ENCODE results near the gene ASTN2.
"Not testable (repeated sequence)": the region's sequence is repeated elsewhere in the genome, so short reads cannot be mapped to it uniquely, and the experiment has no call there.

Gene ASTN2

DNA sequence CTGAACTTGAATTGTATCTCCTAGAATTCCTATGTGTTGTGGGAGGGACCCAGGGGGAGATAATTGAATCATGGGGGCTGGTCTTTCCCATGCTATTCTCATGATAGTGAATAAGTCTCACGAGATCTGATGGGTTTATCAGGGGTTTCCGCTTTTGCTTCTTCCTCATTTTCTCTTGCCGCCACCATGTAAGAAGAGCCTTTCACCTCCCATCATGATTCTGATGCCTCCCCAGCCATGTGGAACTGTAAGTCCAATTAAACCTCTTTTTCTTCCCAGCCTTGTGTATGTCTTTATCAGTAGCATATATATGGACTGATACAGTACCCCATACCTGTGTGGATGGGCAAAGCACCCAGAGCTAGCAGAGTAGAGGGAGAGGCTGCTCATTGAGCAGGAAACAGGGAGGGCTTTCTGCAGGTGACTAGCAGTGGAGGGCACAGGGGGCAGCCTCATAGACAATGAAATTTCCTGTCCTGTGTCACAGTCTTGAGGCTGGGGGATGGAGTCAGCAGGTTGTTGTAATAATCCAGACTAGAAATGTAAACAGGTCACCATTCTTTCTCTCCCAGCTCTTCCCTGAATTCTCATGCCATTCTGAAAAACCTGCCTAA lies 496.9 kb downstream of the ASTN2 start:
- DNase-seq (ENCODE audit: low spot score), result not testable (repeated sequence)

DNA sequence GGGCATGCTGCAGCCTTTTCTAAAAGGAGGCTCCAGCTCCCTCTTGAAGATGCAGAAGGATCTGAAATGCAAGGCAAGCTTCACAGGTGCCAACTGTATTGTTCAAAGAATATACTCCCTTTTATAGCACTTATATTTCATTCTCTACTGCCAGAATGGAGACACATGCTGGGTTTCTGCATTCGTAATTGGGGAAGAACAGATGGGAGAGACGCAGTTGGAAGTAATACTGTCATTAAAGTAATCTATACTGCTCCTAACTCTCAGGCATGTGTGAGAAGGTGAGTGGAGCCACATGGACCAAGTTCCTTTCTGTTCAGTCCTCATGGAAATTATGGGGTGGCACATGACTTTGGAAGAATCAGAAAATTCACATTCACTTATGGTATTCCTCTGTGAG lies 501.3 kb downstream of the ASTN2 start:
- no peak for DNase-seq (ENCODE audit: low spot score)

DNA sequence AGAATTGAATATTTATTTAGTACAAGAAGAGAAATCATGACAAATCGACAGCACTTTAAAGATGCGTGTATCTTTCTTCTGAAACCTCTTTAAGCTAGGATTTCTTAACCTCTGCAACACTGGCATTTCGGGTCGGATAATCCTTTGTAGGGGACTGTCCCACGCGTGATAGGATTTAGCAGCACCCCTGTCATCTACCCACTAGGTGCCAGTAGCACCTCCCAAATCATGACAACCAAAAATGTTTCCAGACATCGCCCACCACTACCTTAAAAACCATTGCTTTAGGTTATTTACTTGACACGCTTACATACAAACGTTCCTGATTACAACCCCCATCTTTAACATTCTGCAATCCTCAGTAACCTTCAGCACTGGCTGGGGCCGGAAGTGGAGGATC lies 504.7 kb downstream of the ASTN2 start:
- no peak for DNase-seq (ENCODE audit: low spot score)

DNA sequence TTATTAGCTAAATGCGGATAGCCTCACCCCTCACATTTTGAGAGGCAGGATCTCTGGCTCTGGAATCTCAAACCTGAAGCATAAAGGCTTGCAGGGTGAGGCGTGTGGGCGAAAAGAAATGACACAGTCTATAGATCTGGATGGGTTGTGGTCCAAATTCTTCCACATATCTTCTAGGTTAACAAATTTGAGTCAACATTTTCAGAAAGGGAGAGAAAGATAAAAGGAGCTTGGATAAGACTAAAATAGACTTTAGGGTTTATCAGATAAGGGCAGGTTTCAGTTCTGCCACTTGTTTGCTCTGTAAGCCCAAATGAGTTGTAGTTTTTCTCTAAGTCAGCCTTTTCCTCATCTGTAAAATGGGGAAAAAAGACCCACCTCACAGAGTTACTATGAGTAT lies 506.9 kb downstream of the ASTN2 start:
- no peak for DNase-seq (ENCODE audit: low spot score)

DNA sequence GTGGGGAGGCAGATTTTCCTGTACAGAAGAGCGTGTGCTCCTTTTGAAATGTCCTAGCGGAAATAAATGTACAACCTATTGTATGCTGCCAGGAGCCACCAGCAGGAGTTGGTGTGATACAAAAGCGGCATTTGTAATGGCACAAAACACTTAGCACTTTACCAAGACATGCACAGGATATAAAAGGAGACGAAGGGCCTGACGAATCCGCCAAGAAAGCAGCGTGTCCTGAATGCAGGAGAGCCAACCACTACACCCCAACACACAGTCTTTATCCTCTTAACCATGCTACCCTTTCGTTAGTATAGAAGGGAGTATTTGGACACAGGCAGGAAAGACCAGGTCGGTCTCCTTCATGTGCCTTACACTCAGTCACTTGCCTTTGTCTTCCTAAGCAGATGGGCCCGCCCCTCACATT lies 509.7 kb downstream of the ASTN2 start:
- no peak for DNase-seq (ENCODE audit: low spot score)

DNA sequence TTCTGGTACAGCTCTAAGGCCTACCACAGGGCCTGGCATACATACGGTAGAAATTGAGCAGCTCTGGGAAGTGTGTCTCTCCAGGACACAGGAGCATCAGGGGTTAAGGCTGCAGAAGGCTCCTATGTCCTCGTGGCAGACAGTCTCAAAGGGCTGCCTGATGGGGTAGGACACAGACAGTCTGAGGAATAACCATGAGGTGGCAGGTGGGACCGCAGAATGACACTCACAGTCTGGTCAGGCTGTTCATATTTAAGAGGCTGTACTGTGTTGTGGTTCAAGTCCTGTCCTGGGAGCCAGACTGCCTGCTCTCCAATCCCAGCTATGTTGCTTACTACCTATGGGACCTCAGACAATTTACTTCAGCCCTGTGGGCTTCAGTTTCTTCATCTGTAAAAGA lies 510.7 kb downstream of the ASTN2 start:
- no peak for DNase-seq (ENCODE audit: low spot score)

DNA sequence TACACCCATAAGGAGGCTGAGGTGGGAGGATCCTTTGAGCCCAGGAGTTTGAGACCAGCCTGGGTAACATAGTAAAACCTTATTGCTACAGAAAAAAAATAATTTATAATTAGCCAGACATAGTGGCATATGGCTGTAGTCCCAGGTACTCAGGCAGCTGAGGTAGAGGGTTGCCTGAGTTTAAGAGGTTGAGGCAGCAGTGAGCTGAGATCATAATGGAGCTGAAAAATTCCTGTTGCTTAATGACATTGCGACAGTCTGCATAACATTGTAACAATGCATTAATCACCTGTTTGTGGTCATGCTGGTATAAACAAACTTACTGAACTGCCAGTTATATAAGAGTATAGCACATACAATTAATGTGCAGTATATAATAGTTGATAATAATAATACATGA lies 513.6 kb downstream of the ASTN2 start:
- no peak for DNase-seq (ENCODE audit: low spot score)

DNA sequence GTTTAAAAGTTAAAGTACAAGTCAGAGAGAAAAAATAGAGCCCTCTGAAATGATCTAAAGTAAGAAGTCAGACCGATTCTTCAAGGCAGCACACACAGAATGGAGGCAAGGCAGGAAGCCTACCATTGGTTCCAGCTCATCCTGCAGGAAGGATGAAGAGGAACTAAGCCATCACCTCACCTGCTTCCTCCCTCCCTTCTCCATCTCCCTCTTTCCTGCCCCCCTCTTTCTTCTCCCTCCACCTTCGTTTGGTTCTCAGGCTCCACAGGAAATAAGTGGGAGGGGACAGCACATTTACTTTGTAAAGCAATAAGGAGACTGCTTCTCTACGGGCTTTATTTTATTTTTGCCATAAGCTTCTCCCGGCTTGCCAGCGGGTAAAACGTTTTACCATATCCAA lies 514.3 kb downstream of the ASTN2 start:
- DNase-seq (ENCODE audit: low spot score), result no peak

DNA sequence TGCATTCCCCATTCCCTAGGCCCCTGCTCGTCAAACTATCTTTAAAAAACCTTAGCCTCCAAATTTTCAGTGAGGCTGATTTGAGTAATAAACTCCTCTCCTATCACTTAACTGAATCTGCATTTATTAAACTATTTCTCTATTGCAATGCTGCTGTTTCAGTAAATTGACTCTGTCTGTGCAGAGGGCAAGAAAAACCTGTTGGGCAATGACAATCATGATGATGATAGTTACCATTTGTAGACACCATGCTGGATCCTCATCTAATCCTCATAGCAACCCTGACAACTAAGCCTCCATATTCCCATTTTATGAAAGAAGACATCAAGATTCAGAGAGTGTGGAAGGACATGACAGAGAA lies 514.9 kb downstream of the ASTN2 start:
- DNase-seq (ENCODE audit: low spot score), result no peak

DNA sequence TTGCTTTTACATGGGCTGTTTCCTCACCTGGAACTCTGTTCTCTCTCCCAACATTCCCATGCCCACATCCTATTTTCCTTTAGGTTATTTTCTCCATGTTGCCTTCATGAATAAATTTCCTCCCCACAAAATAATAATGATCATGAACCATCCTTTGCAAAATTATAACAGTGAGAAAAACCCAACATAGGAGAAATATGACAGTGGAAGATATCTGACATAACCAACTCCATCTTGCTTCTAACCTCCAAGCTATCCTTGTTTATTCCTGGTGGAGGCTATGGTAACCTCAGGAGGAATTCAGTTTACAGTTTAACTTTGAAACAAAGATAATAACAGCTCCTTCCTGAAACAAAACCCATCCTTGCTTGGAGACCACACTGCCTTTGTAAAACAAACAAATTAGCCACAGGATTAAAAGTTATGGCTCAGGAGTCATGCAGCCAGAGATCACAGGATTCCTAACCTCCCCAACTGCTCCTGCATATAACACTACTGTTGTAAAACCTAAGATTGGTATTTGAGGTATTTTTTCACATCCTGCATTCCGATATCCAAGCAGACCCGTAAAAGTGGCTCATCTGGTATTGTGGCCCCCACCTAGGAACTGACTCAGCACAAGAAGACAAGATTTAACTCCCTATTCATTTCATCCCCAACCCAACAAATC lies 515.4 kb downstream of the ASTN2 start:
- DNase-seq (ENCODE audit: low spot score), result no peak

DNA sequence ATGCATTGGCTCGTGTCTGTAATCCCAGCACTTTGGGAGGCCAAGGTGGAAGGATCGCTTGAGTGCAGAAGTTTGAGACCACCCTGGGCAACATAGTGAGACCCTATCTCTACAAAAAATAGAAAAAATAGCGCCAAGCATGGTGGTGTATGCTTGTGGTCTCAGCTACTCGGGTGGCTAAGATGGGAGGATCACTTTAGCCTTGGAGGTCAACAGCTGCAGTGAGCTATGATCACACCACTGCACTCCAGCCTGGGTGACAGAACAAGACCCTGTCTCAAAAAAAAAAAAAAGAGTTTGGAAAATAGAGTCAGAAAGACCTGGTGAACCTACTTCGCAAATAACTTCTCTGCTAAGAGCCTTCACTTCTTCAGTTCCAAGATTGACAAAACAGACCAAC lies 516.7 kb downstream of the ASTN2 start:
- not testable (repeated sequence) for DNase-seq (ENCODE audit: low spot score)

DNA sequence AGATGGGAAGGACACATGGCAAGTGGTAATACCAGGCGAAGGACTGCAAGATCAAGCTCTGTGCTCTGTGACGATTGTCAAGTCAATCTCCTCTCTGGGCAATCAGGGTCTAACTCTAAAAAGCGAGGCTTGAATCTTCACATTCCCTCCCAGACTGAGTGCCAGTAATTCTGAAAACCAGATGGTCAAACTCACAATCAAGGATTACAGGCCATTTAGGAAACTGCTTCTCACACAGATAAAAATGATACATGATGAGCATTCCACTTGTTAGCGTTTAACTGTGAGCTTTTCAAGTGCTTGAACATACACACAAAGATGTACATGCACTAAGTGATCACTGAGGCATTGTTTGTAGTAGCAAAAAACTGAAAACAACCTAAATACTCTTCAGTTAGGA lies 517.7 kb downstream of the ASTN2 start:
- no peak for DNase-seq (ENCODE audit: low spot score)

DNA sequence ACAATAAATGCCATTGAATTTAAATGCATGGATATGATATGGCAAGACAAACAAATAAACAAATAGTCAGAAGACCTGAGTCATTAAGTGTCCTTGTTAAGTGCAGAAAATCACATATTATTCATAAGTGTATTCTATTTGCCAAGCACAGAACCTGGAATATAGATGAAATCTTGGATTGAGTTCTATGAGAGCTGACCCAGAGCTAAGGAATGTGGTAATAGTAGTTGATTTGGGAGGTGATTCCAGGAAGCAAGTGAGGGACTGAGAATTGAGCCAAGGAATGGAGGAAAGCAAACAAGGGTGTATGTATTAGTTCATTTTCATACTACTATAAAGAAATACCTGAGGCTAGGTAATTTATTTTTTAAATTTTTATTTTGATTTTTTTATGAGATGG lies 518.9 kb downstream of the ASTN2 start:
- no peak for DNase-seq (ENCODE audit: low spot score)

DNA sequence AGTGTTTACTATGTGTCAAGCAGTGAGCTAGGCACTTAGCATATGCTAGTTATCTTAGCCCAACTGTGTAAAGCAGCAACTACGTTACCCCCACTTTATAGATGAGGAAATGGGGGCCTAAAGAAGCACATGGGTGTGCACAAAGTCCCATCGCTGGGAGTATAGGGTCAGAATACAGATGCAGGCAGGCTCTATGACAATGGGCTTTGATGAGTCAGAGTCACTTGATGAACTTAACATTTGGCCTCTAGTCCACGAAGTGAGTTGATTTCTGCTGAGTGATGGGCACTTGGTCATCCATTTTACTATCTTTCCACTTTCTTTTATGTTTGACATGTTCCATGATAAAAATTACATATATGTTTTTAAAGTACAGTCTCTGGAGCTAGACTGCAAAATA lies 523.4 kb downstream of the ASTN2 start:
- no peak for DNase-seq (ENCODE audit: low spot score)

DNA sequence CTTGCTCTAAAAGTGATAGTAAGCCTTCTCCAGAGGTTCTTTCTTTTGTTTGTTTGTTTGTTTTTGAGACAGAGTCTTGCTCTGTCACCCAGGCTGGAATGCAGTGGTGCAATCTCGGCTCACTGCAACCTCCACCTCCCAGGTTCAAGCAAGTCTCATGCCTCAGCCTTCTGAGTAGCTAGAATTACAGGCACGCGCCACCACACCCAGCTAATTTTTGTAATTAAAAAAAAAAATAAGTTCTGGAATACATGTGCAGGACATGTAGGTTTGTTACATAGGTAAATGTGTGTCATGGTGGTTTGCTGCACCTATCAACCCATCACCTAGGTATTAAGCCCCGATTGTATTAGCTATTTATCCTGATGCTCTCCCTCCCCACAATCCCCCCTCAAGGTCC lies 526.4 kb downstream of the ASTN2 start:
- not testable (repeated sequence) for DNase-seq (ENCODE audit: low spot score)

DNA sequence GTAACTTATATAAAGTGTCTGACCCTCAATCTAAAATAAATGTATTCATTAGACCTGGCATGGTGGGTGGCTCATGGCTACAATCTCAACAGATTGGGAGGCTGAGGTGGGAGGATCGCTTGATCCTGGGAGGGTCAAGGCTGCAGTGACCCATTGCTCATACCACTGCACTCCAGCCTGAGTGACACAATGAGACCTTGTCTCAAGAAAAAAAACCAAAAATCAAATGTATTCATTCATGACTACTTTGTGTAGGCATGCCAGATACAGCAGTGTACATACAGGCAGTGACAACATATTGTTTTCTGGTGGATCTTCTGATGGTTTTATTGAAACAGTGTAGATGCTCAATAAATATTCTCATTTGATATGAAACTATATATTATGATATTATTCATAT lies 526.8 kb downstream of the ASTN2 start:
- no peak for DNase-seq (ENCODE audit: low spot score)

DNA sequence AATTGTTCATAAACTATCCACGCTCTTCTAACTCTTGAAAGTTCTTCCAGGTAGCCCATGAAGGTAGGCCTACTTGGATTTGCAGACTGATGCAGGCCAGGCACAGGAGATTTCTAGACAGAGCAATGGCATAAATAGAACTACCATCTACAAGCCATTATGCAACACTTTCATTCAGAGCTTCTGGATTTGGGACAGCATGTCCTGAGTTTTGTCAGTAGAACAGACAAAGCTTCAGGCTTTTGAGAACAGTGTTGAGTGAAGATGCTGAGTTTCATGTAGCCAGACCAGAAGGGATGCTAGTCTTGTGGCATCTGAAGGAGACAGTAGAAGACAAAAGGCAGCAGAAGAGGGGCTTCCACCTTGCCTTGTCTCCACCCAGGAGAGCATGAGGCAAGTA lies 531.2 kb downstream of the ASTN2 start:
- no peak for DNase-seq (ENCODE audit: low spot score)

DNA sequence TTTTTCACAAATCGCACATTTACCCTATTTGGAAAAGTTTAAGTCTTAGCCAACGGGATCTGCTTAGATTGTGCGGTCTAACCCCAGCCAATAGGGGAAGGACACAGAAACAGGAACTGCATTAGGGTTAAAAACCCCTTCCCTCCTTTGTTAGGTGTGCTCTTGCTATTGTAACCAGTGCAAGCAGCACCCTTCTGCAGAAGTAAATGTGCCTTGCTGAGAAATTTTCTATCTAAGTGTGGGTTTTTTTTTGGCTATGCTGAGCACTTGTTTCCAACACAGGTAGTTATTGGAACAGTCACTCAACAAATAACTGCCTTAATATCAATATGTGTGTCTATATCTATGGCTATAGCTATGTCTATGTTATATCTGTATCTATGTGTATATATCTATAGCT lies 537.8 kb downstream of the ASTN2 start:
- DNase-seq (ENCODE audit: low spot score), result no peak

DNA sequence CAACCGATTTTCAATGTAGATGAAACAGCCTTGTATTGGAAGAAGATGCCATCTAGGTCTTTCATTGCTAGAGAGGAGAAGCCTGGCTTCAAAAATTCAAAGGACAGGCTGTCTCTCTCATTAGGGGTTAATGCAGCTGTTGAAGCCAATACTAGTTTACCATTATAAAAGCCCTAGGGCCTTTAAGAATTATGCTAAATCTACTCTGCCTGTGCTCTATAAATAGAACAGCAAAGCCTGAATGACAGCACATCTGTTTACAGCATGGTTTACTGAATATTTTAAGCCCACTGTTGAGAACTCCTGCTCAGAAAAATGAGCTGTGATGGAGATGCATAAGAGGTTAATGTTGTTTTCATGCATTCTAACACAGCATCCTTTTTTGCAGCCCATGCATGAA lies 539.3 kb downstream of the ASTN2 start:
- DNase-seq (ENCODE audit: low spot score), result no peak

DNA sequence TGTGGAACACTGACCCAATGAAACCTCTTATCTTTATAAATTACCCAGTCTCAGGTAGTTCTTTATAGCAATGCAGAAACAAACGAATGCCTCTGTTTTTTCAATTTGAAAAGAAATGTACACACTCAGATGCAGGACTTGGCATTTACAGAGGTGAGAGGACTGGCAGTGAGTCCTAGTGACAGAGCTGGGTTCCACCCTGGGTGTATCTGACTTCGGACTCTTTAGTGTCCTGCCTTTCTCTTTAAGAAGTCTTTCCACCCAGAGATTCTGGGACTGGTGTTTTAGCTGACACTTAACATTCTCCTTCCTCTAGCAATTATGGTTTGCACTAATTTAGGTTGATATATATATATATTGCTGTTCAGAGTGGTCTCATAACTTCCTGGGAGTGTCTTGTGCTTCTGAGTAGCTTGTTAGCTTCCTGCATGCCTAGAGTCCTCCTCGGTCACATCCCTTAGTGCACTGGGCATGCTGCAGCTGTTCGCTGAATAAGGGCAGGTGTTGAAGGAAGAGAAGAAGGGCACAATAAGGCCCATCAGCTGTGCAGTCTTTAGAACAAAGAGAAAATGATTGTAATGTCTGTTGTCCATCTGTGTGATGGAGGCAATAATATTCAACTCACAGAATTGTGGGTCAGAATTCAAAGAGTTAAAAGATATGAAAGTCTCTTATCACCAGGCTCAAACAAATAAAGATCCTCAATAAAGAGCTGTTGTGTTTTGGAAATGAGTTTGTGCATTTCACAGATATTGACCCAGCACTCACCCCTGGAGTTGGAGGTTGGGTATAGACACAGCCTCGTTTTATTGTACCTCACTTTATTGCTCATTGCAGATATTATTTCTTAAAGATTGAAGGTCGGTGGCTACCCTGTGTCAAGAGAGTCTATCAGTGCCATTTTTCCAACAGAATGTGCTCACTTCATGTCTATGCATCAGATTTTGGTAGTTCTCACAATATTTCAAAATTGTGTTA lies 540.6 kb downstream of the ASTN2 start:
- DNase-seq (ENCODE audit: low spot score), result no peak

DNA sequence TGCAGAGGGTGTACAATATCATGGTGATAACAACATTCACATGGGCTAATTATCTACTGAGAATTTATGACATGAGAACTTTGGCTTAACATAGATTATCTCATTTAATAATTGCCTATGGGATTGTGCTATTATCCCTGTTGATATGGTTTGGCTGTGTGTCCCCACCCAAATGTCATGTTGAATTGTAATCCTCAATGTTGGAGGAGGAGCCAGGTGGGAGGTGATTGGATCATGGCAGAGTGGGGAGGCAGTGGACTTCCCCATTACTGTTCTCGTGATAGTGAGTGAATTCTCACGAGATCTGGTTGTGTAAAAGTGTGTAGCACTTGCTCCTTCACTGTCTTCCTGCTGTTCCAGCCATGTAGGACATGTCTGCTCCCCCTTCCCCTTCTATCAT lies 541.4 kb downstream of the ASTN2 start:
- DNase-seq (ENCODE audit: low spot score), result no peak

DNA sequence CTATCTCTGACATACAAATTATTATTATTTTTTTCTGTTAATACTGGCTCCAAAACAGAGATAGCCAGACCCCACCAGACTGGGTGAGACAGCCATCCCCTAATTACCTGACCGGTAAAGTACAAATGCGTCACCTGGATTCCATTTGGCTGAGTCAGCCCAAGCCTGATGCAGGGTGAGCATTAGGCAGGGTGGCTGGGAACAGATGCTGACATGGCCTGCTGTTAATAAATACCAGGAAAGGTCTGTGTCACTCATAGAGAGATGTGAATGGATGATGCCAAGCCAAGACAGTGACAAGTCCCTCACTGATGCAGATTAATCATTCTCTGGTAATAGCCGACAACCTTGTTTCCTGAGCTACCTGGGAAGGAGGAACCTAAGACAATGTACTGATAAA lies 544.3 kb downstream of the ASTN2 start:
- DNase-seq (ENCODE audit: low spot score), result no peak

DNA sequence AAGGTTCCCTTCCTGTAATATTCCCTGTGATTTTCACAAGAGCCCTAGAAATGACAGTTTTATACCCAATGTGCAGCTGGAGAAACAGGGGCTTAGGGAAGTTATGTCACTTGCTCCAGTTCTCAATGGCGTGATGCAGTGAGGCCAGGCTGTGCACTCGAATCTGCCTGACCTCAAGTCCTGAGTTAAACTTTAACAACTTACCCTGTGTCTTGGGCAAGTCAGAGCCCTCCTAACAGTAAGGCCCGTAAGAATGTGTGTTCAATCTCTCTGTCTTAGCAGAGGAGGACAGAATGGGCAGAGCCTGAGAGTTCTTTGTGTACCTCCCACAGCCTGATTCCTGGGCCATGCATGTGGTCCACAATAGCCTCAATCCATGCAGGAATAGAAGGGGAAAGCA lies 546.7 kb downstream of the ASTN2 start:
- no peak for DNase-seq (ENCODE audit: low spot score)

Data from D341Med (cell line).